GM18526 (cell line): Measurements from ENCODE around the gene GBP6.

ENCODE experiments used
- POLR2A ChIP-seq: IDR thresholded peaks from 3 replicates; pipeline ENCODE4 v1.6.1; 2011; ENCODE audit not compliant: insufficient read length; ENCODE audit errors: extremely low read depth

Gene GBP6

DNA sequence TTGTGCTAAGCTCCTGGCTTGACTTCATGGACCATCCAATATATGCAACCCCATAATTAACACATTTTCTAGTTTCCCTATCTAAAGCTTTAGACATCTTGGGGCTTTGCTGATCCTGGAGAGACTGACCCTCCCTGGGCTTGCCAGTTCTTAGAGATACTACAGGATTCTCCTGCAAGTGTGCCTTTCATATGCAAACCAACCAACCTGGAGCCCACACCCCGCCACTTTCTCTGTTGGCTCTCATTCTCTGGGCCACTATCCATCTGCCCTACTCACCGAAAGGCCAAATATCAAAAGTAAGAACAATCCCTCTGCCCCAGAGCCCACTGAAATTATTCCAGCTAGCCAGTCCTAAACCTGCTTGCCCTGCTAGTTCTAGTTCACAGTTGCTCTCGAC, 2.2 kb upstream of the GBP6 start:
- TF ChIP-seq POLR2A: no peak

- TF ChIP-seq POLR2A: no peak
These were observed 663 bp upstream of the GBP6 start for GRCh38 chr1:89363196-89363595.

GRCh38 chr1:89364954-89365550, 1.2 kb downstream of the GBP6 start:
- no peak for TF ChIP-seq POLR2A

DNA sequence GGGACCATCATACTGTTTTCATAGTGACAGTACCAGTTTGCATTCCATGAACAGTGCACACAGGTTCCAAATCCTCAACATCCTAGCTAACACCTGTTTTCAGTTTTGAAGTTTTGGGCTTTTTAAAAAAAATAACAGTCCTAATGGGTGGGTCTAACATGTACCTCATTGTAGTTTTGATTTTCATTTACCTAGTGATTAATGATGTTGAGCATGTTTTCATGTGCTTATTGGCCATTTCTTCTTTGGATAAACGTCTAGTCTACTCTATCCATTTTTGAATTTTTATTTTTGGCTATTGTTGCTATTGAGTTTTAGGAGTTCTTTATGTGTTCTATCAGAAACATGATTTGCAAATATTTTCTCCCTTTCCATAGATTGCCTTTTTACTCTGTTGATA, 3.4 kb downstream of the GBP6 start:
- TF ChIP-seq POLR2A: no peak

GRCh38 chr1:89369331-89369730, 5.5 kb downstream of the GBP6 start:
- no peak for TF ChIP-seq POLR2A

- no peak for TF ChIP-seq POLR2A
These were observed 14.1 kb downstream of the GBP6 start for GRCh38 chr1:89378001-89378400.

- no peak for TF ChIP-seq POLR2A
These were observed 17.8 kb downstream of the GBP6 start for GRCh38 chr1:89381618-89382017.

GRCh38 chr1:89382479-89382878, 18.6 kb downstream of the GBP6 start:
- no peak for TF ChIP-seq POLR2A

GRCh38 chr1:89383185-89383584, 19.3 kb downstream of the GBP6 start:
- TF ChIP-seq POLR2A: no peak

- no peak for TF ChIP-seq POLR2A
These were observed 26.8 kb downstream of the GBP6 start for GRCh38 chr1:89390707-89391106.

GRCh38 chr1:89391686-89392085, 27.8 kb downstream of the GBP6 start:
- TF ChIP-seq POLR2A: no peak

- TF ChIP-seq POLR2A: no peak
These were observed 31.0 kb downstream of the GBP6 start for GRCh38 chr1:89394851-89395250.

- TF ChIP-seq POLR2A: no peak
These were observed 33.0 kb downstream of the GBP6 start for GRCh38 chr1:89396902-89397301.

- TF ChIP-seq POLR2A: no peak
These were observed 41.5 kb downstream of the GBP6 start for GRCh38 chr1:89405275-89405929.

DNA sequence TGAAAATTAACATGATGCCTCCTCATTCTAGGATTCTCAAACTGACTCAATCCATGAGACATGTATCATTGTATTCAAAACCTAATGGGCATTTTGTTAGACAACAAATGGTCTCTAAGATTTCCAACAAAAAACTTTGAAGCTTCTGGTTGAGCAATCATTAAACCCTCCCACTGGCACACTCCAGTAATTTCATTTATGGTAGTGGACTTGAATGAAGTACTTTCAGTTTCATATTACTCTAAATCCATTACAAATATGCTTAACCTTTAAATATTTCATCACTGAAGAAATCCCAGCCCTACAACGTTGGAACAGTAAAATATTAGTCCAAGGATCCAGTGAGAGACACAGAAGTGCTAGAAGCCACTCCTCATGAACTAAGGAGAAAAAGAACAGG, 43.5 kb downstream of the GBP6 start:
- no peak for TF ChIP-seq POLR2A

GRCh38 chr1:89425056-89425455, 61.2 kb downstream of the GBP6 start:
- TF ChIP-seq POLR2A: no peak

- TF ChIP-seq POLR2A: no peak
These were observed 65.2 kb downstream of the GBP6 start for GRCh38 chr1:89429062-89429461.
